SK-N-SH (cell line): Measurements from ENCODE around the gene FCER2. TPM values are rescaled to one million over a fixed set of nuclear protein-coding genes. Genes with fewer than 3 reads are reported as not detected.

Source experiments
- CTCF ChIA-PET: fragments of 300-600, 350-600 bp; formaldehyde crosslinking; extraction: SDS; loops from one replicate; lab custom pipeline; 2021; lab: Yijun Ruan, JAX
- POLR2A ChIA-PET: fragments of 350-600 bp; sonication (Branson Sonifier 250); formaldehyde crosslinking; extraction: SDS; loops from one replicate; lab custom pipeline; 2020; ENCODE audit warnings: antibody characterized with exemption, inconsistent platforms; lab: Yijun Ruan, JAX
- DNase-seq: peaks from one replicate; pipeline ENCODE4 v3.0.0; 2012
- H2AFZ ChIP-seq: fragments of 200-600 bp; sonication (generic); 2 replicates; pipeline ENCODE4 v1.8.1; 2016; ENCODE audit warnings: antibody characterized with exemption, mild to moderate bottlenecking, low read depth
- H3F3A ChIP-seq: fragments of 200-600 bp; sonication (generic); replicated peaks from 2 replicates; pipeline ENCODE3; 2016; ENCODE audit warnings: antibody characterized with exemption, mild to moderate bottlenecking; ENCODE audit not compliant: insufficient read depth
- H3K27ac ChIP-seq, 2 experiments: fragments of 200-500 bp in 1 of 2; fragments of 200-600 bp in 1 of 2; sonication (Bioruptor generic) in 1 of 2; sonication (generic), shearing (Covaris generic) in 1 of 2; 2 replicates each; pipeline versions ENCODE4 v1.5.1 to v1.6.1; 2014 to 2016; ENCODE audit warnings: low read depth in 2 of 2, inconsistent platforms in 1 of 2, low read length in 1 of 2, mild to moderate bottlenecking in 1 of 2, mixed read lengths in 1 of 2
- H3K27me3 ChIP-seq: fragments of 200-600 bp; sonication (generic), shearing (Covaris generic); 2 replicates; pipeline ENCODE4 v1.6.1; 2016; ENCODE audit warnings: mixed run types; ENCODE audit not compliant: insufficient read depth
- H3K36me3 ChIP-seq, 2 experiments: fragments of 200-500 bp in 1 of 2; fragments of 200-600 bp in 1 of 2; sonication (Bioruptor generic) in 1 of 2; sonication (generic) in 1 of 2; replicated peaks in 1 of 2; 2 replicates each; pipeline versions ENCODE3 to v1.5.1; 2014 to 2016; ENCODE audit warnings: low read length in 1 of 2, mild to moderate bottlenecking in 1 of 2; ENCODE audit not compliant: insufficient read depth in 2 of 2, control insufficient read depth in 1 of 2
- H3K4me1 ChIP-seq, 2 experiments: fragments of 200-500 bp in 1 of 2; fragments of 200-600 bp in 1 of 2; sonication (Bioruptor generic) in 1 of 2; sonication (generic), shearing (Covaris generic) in 1 of 2; 2 replicates each; pipeline versions ENCODE4 v1.5.1 to v1.6.1; 2014 to 2016; ENCODE audit warnings: low read depth in 1 of 2, low read length in 1 of 2, mixed run types in 1 of 2; ENCODE audit not compliant: insufficient read depth in 2 of 2, control insufficient read depth in 1 of 2
- H3K4me2 ChIP-seq: fragments of 200-600 bp; sonication (generic), shearing (Covaris generic); 2 replicates; pipeline ENCODE4 v1.6.1; 2017; ENCODE audit warnings: mixed run types
- H3K4me3 ChIP-seq, 2 experiments: fragments of 200-500 bp in 1 of 2; fragments of 200-600 bp in 1 of 2; sonication (Bioruptor generic) in 1 of 2; sonication (generic), shearing (Covaris generic) in 1 of 2; 2 replicates each; pipeline versions ENCODE4 v1.5.1 to v1.8.1; 2014 to 2016; ENCODE audit warnings: low read depth in 2 of 2, inconsistent platforms in 1 of 2, low read length in 1 of 2, mild to moderate bottlenecking in 1 of 2, mixed read lengths in 1 of 2, moderate library complexity in 1 of 2
- H3K79me2 ChIP-seq: fragments of 200-600 bp; sonication (generic); 2 replicates; pipeline ENCODE4 v1.8.1; 2017; ENCODE audit warnings: mild to moderate bottlenecking; ENCODE audit not compliant: insufficient read depth
- H3K9ac ChIP-seq: fragments of 200-600 bp; sonication (generic); 2 replicates; pipeline ENCODE4 v1.6.1; 2017; ENCODE audit warnings: mixed run types
- H3K9me2 ChIP-seq: fragments of 200-600 bp; sonication (generic); 2 replicates; pipeline ENCODE4 v1.6.1; 2017; ENCODE audit warnings: mixed run types
- H3K9me3 ChIP-seq: fragments of 200-600 bp; sonication (generic); 2 replicates; pipeline ENCODE4 v1.6.1; 2017; ENCODE audit warnings: mixed run types, mild to moderate bottlenecking, moderate library complexity
- H4K20me1 ChIP-seq: fragments of 200-600 bp; sonication (generic); 2 replicates; pipeline ENCODE4 v1.6.1; 2017; ENCODE audit warnings: mild to moderate bottlenecking, mixed run types; ENCODE audit not compliant: insufficient read depth
- EP300 ChIP-seq, 2 experiments: IDR thresholded peaks; 2 replicates each; pipeline versions ENCODE4 v1.4.0 to v1.6.1; 2012; ENCODE audit warnings: borderline replicate concordance in 1 of 2, low read depth in 1 of 2, low read length in 1 of 2
- FOSL2 ChIP-seq: IDR thresholded peaks from 2 replicates; pipeline ENCODE4 v1.4.0; 2012; ENCODE audit warnings: low read depth, mild to moderate bottlenecking, moderate library complexity, borderline replicate concordance
- FOXM1 ChIP-seq: IDR thresholded peaks from 2 replicates; pipeline ENCODE4 v1.4.0; 2012; ENCODE audit warnings: low read depth, mild to moderate bottlenecking
- GABPA ChIP-seq: IDR thresholded peaks from 2 replicates; pipeline ENCODE4 v1.4.0; 2012; ENCODE audit warnings: low read depth, mild to moderate bottlenecking
- JUND ChIP-seq: IDR thresholded peaks from 2 replicates; pipeline ENCODE4 v1.4.0; 2012
- MEF2A ChIP-seq: IDR thresholded peaks from 2 replicates; pipeline ENCODE4 v1.4.0; 2012; ENCODE audit warnings: low read depth, borderline replicate concordance
- NFIC ChIP-seq: IDR thresholded peaks from 2 replicates; pipeline ENCODE4 v1.4.0; 2012; ENCODE audit warnings: borderline replicate concordance
- POLR2AphosphoS5 ChIP-seq: IDR thresholded peaks from 2 replicates; pipeline ENCODE4 v1.6.1; 2012; ENCODE audit warnings: low read depth, low read length
- RAD21 ChIP-seq: IDR thresholded peaks from 2 replicates; pipeline ENCODE4 v1.6.1; 2012; ENCODE audit warnings: mild to moderate bottlenecking, low read length
- REST ChIP-seq: IDR thresholded peaks from 2 replicates; pipeline ENCODE4 v1.6.1; 2012; ENCODE audit warnings: mild to moderate bottlenecking, low read depth, low read length, moderate library complexity
- RXRA ChIP-seq: IDR thresholded peaks from 2 replicates; pipeline ENCODE4 v1.4.0; 2012; ENCODE audit warnings: low read depth, mild to moderate bottlenecking, borderline replicate concordance
- TCF12 ChIP-seq: IDR thresholded peaks from 2 replicates; pipeline ENCODE4 v1.4.0; 2012
- WGBS: methylation state at CpG from one replicate; pipeline ENCODE4 v1.1.6; 2017; ENCODE audit warnings: low lambda C conversion rate; 5-methylcytosine and 5-hydroxymethylcytosine counted together
- polyA plus RNA-seq, 3 experiments: library from polyadenylated mRNA; depleted of rRNA; stranded (reverse); fragments of >200 nt; gene quantifications; 2 replicates each; pipeline ENCODE4 v1.2.3, GENCODE V29; 2012
- TF ChIP-seq, protein P1 (sequence below): IDR thresholded peaks from 2 replicates; pipeline ENCODE4; 2012

The FCER2 gene
- polyA plus RNA-seq, 1 of the 3 experiments (the other 2 are of a cell fraction), result not detected

- TF ChIP-seq JUND, result no peak
- TF ChIP-seq, all 33 proteins: peak for 0
- no peaks in the 10 kb centered on the region for H3K79me2 ChIP-seq
- ChIA-PET POLR2A (no interaction called here), CTCF (interaction anchor here (1.2 to 1.3 kb wide), 2 partner anchors 41 to 72 kb away, joined by 3 to 4 read pairs; partner anchors contain the start of gene TRAPPC5)
- no peak overlapping the region for H3K9ac ChIP-seq
- DNase-seq, result no peak
- H3K36me3 ChIP-seq, result no peaks in the 10 kb centered on the region
- no peak overlapping the region for H3K4me2 ChIP-seq
- H3K27me3 ChIP-seq, result peaks cover 34% of the 10 kb centered on the region
- no peaks in the 10 kb centered on the region for H3K9me2 ChIP-seq
- 69% methylated on average over 13 of the region's 13 CpGs for WGBS
- H3F3A ChIP-seq, result peaks cover 4% of the 10 kb centered on the region
- peaks cover 0 to 4% of the 10 kb centered on the region in 2 experiments; a peak in 1 of 4 replicates for H3K4me1 ChIP-seq
- no peaks in the 10 kb centered on the region for H4K20me1 ChIP-seq
- no peaks in the 10 kb centered on the region for H3K9me3 ChIP-seq
- H2AFZ ChIP-seq, result no peak overlapping the region
- H3K27ac ChIP-seq, result no peak overlapping the region
- H3K4me3 ChIP-seq, result no peak overlapping the region
Measured at GRCh38 chr19:7639863-7640348, 62.0 kb downstream of the FCER2 start.

- no peak overlapping the region for H2AFZ ChIP-seq
- no peak overlapping the region for H3K4me2 ChIP-seq
- no peak overlapping the region for H3K4me3 ChIP-seq
- H3K9me2 ChIP-seq, result no peaks in the 10 kb centered on the region
- 12% methylated on average over 11 of the region's 12 CpGs for WGBS
- H3K9ac ChIP-seq, result no peak overlapping the region
- no peak for TF ChIP-seq POLR2AphosphoS5
- TF ChIP-seq TCF12, result no peak
- no peak for TF ChIP-seq MEF2A
- no peak for TF ChIP-seq RXRA
- TF ChIP-seq EP300 (IDR thresholded peaks at IDR 0.05; ENCODE audit: borderline replicate concordance in 1 of 2, low read depth in 1 of 2, low read length in 1 of 2), result no peak
- TF ChIP-seq NFIC, result no peak
- no peak for TF ChIP-seq REST
- no peak for TF ChIP-seq RAD21
- TF ChIP-seq, protein P1, sequence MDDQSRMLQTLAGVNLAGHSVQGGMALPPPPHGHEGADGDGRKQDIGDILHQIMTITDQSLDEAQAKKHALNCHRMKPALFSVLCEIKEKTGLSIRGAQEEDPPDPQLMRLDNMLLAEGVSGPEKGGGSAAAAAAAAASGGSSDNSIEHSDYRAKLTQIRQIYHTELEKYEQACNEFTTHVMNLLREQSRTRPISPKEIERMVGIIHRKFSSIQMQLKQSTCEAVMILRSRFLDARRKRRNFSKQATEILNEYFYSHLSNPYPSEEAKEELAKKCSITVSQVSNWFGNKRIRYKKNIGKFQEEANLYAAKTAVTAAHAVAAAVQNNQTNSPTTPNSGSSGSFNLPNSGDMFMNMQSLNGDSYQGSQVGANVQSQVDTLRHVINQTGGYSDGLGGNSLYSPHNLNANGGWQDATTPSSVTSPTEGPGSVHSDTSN, result no peak
- TF ChIP-seq FOXM1, result no peak
- no peak for TF ChIP-seq GABPA
- TF ChIP-seq FOSL2, result no peak
- H3F3A ChIP-seq, result peaks cover 4% of the 10 kb centered on the region
- peaks cover 37% of the 10 kb centered on the region for H3K27me3 ChIP-seq
- H3K79me2 ChIP-seq, result no peaks in the 10 kb centered on the region
- no peaks in the 10 kb centered on the region for H4K20me1 ChIP-seq
- H3K9me3 ChIP-seq, result no peaks in the 10 kb centered on the region
- no peak for DNase-seq
- POLR2A ChIA-PET, result no interaction called here
- CTCF ChIA-PET, result interaction anchor here (1.1 to 2.7 kb wide), 4 partner anchors 13 to 160 kb away, joined by 3 to 14 read pairs (median 4); partner anchors contain the start of gene TRAPPC5
- H3K27ac ChIP-seq, result no peak overlapping the region
- no peaks in the 10 kb centered on the region for H3K36me3 ChIP-seq
- peaks cover 0 to 4% of the 10 kb centered on the region in 2 experiments; a peak in 1 of 4 replicates for H3K4me1 ChIP-seq
Measured at GRCh38 chr19:7638802-7639465, 63.0 kb downstream of the FCER2 start.

Other genes starting within 250 kb of the FCER2 start
- gene PEX11G, start 213.1 kb downstream of the FCER2 start, polyA plus RNA-seq (2012; rRNA removed), result 6.1 and 6.4 TPM in 2 replicates
- 29.7 and 49.3 TPM in 2 replicates for gene ZNF358, start 186.0 kb downstream of the FCER2 start, polyA plus RNA-seq (2012; rRNA removed)
- 28.4 and 28.9 TPM in 2 replicates for gene MCOLN1, start 179.5 kb downstream of the FCER2 start, polyA plus RNA-seq (2012; rRNA removed)
- 40.5 and 90.5 TPM in 2 replicates for gene PNPLA6, start 166.4 kb downstream of the FCER2 start, polyA plus RNA-seq (2012; rRNA removed)
- gene CAMSAP3, start 106.3 kb downstream of the FCER2 start, polyA plus RNA-seq (2012; rRNA removed), result 0.05 and 0.08 TPM in 2 replicates
- 36.5 and 43.3 TPM in 2 replicates for gene XAB2, start 72.6 kb downstream of the FCER2 start, polyA plus RNA-seq (2012; rRNA removed)
- 48.1 and 54.0 TPM in 2 replicates for gene PET100, start 72.3 kb downstream of the FCER2 start, polyA plus RNA-seq (2012; rRNA removed)
- not detected in 2 replicates for gene PCP2, start 68.4 kb downstream of the FCER2 start, polyA plus RNA-seq (2012; rRNA removed)
- gene STXBP2, start 65.0 kb downstream of the FCER2 start, polyA plus RNA-seq (2012; rRNA removed), result 1.3 and 4.7 TPM in 2 replicates
- gene RETN, start 33.1 kb downstream of the FCER2 start, polyA plus RNA-seq (2012; rRNA removed), result not detected in 2 replicates
- gene MCEMP1, start 25.0 kb downstream of the FCER2 start, polyA plus RNA-seq (2012; rRNA removed), result not detected in 2 replicates
- 44.1 and 49.4 TPM in 2 replicates for gene TRAPPC5, start 21.3 kb downstream of the FCER2 start, polyA plus RNA-seq (2012; rRNA removed)
- not detected in 2 replicates for gene CLEC4G, start 30.0 kb upstream of the FCER2 start, polyA plus RNA-seq (2012; rRNA removed)
- gene CD209, start 45.4 kb upstream of the FCER2 start, polyA plus RNA-seq (2012; rRNA removed), result not detected in 2 replicates
- not detected in 2 replicates for gene CLEC4M, start 61.1 kb upstream of the FCER2 start, polyA plus RNA-seq (2012; rRNA removed)
- 8.5 and 9.7 TPM in 2 replicates for gene EVI5L, start 128.1 kb upstream of the FCER2 start, polyA plus RNA-seq (2012; rRNA removed)
- gene PRR36, start 172.3 kb upstream of the FCER2 start, polyA plus RNA-seq (2012; rRNA removed), result 0.10 and 0.18 TPM in 2 replicates
- gene LRRC8E, start 186.4 kb upstream of the FCER2 start, polyA plus RNA-seq (2012; rRNA removed), result 0.02 and 0.23 TPM in 2 replicates
- gene MAP2K7, start 201.7 kb upstream of the FCER2 start, polyA plus RNA-seq (2012; rRNA removed), result 13.0 and 13.6 TPM in 2 replicates
- 0.78 and 0.87 TPM in 2 replicates for gene TGFBR3L, start 212.7 kb upstream of the FCER2 start, polyA plus RNA-seq (2012; rRNA removed)
- gene SNAPC2, start 218.2 kb upstream of the FCER2 start, polyA plus RNA-seq (2012; rRNA removed), result 29.7 and 38.7 TPM in 2 replicates
- 28.3 and 53.8 TPM in 2 replicates for gene CTXN1, start 224.0 kb upstream of the FCER2 start, polyA plus RNA-seq (2012; rRNA removed)
- 49.7 and 50.9 TPM in 2 replicates for gene TIMM44, start 241.5 kb upstream of the FCER2 start, polyA plus RNA-seq (2012; rRNA removed)